K562 (cell line): Measurements from ENCODE around the gene PTK7. TPM values are rescaled to one million over a fixed set of nuclear protein-coding genes. Genes with fewer than 3 reads are reported as not detected.
A peak's percentile ranks its signal among the peaks of the same experiment; 100 is the strongest.

ENCODE experiments used
- ATAC-seq: fragments of 200-7000 bp; cut with Tn5 transposase; 3 replicates; pipeline ENCODE4 v1.9.1; 2020; ENCODE audit warnings: moderate library complexity
- BruUV-seq: library from RNA; stranded (reverse); fragments of 400-500 nt; replicated peaks from 2 replicates; lab custom pipeline; 2021; lab: Mats Ljungman, UMichigan
- CTCF ChIA-PET: fragments of 300-600 bp; formaldehyde crosslinking; extraction: SDS; loops from one replicate; lab custom pipeline; 2021; ENCODE audit warnings: low intra/inter-chr PET ratio; lab: Yijun Ruan, JAX
- POLR2A ChIA-PET: fragments of 300-600, 350-650 bp; sonication (Branson Sonifier 250); formaldehyde crosslinking; extraction: SDS; loops from one replicate; lab custom pipeline; 2021; ENCODE audit warnings: antibody characterized with exemption, inconsistent platforms; lab: Yijun Ruan, JAX
- DNase-seq, 4 experiments: peaks; one replicate each; pipeline versions ENCODE4 v3.0.0 to v3.0.0-alpha.2; 2011 to 2018; ENCODE audit warnings: low spot score in 3 of 4, mixed read lengths in 3 of 4; ENCODE audit errors: extremely low read depth in 1 of 4
- FAIRE-seq: peaks from 2 replicates; lab custom pipeline; 2011; peaks lifted over from hg19 to GRCh38; lab: Jason Lieb, UNC
- H2AFZ ChIP-seq: 2 replicates; pipeline ENCODE4 v1.6.0; 2011; ENCODE audit warnings: low read depth, low read length, control low read depth, inconsistent platforms
- H3K27ac ChIP-seq: fragments of 200-600 bp; 3 replicates; pipeline ENCODE4 v1.8.0; 2011; ENCODE audit warnings: low read depth, mild to moderate bottlenecking, control low read depth, inconsistent platforms, low read length, moderate library complexity, mixed read lengths; ENCODE audit errors: extremely low read depth
- H3K27me3 ChIP-seq, 2 experiments: fragments of 300-600 bp in 1 of 2; 2 replicates in 1 of 2; 3 replicates in 1 of 2; pipeline versions ENCODE4 v1.6.0 to v1.8.0; 2011; ENCODE audit warnings: inconsistent platforms in 2 of 2, low read length in 2 of 2, mild to moderate bottlenecking in 1 of 2, mixed read lengths in 1 of 2, moderate library complexity in 1 of 2; ENCODE audit not compliant: control insufficient read depth in 2 of 2, insufficient read depth in 2 of 2
- H3K36me3 ChIP-seq: fragments of 300-600 bp; 3 replicates; pipeline ENCODE4 v1.8.0; 2011; ENCODE audit warnings: mild to moderate bottlenecking, low read length, inconsistent platforms; ENCODE audit not compliant: control insufficient read depth, insufficient read depth
- H3K4me1 ChIP-seq, 2 experiments: fragments of 200-600 bp in 1 of 2; replicated peaks in 1 of 2; 2 replicates in 1 of 2; 3 replicates in 1 of 2; pipeline versions ENCODE4 v1.5.1 to v1.8.0; 2011; ENCODE audit warnings: inconsistent platforms in 2 of 2, low read length in 2 of 2, mild to moderate bottlenecking in 1 of 2, mixed read lengths in 1 of 2, moderate library complexity in 1 of 2; ENCODE audit not compliant: control insufficient read depth in 2 of 2, insufficient read depth in 2 of 2
- H3K4me2 ChIP-seq: 2 replicates; pipeline ENCODE4 v1.6.1; 2011; ENCODE audit warnings: low read length, control low read depth, inconsistent platforms, mixed read lengths; ENCODE audit not compliant: insufficient read depth
- H3K4me3 ChIP-seq: fragments of 200-600 bp; sonication (generic), shearing (Covaris generic); 2 replicates; pipeline ENCODE4 v1.5.1; 2016; ENCODE audit warnings: control low read depth, inconsistent platforms
- H3K79me2 ChIP-seq: fragments of 200-600 bp; 3 replicates; pipeline ENCODE4 v1.8.0; 2011; ENCODE audit warnings: low read length, inconsistent platforms; ENCODE audit not compliant: control insufficient read depth, insufficient read depth
- H3K9ac ChIP-seq, 2 experiments: 2 replicates each; pipeline versions ENCODE4 v1.6.0 to v1.6.1; 2011; ENCODE audit warnings: low read depth in 2 of 2, low read length in 2 of 2, control low read depth in 1 of 2, inconsistent platforms in 1 of 2, mild to moderate bottlenecking in 1 of 2, mixed read lengths in 1 of 2; ENCODE audit not compliant: insufficient read depth in 1 of 2
- H3K9me1 ChIP-seq: one replicate; pipeline ENCODE4 v1.6.0; 2011; ENCODE audit warnings: inconsistent platforms, mild to moderate bottlenecking, low read length, moderate library complexity; ENCODE audit not compliant: control insufficient read depth, insufficient read depth
- H3K9me3 ChIP-seq: replicated peaks from 2 replicates; pipeline ENCODE4 v1.5.1; 2011; ENCODE audit warnings: low read depth, low read length, inconsistent platforms; ENCODE audit not compliant: control insufficient read depth, insufficient read depth
- H4K20me1 ChIP-seq: replicated peaks from 2 replicates; pipeline ENCODE4 v1.6.1; 2011; ENCODE audit warnings: low read length, inconsistent platforms, mixed read lengths; ENCODE audit not compliant: control insufficient read depth, insufficient read depth
- HDAC2 ChIP-seq: fragments of 450-650 bp; IDR thresholded peaks from 2 replicates; pipeline ENCODE4 v1.6.1; 2016; ENCODE audit warnings: mild to moderate bottlenecking
- NCOA6 ChIP-seq: fragments of 450-650 bp; IDR thresholded peaks from 2 replicates; pipeline ENCODE4 v1.6.1; 2017; ENCODE audit warnings: mild to moderate bottlenecking
- POLR2AphosphoS2 ChIP-seq: IDR thresholded peaks from 2 replicates; pipeline ENCODE4 v1.6.1; 2012; ENCODE audit warnings: low read length, improper control_type of control experiment
- POLR2G ChIP-seq: fragments of 200-400 bp; formaldehyde crosslinking; IDR thresholded peaks from 2 replicates; pipeline ENCODE4 v1.6.1; 2017; ENCODE audit warnings: low read depth, mild to moderate bottlenecking, antibody characterized with exemption, low read length, moderate library complexity
- VEZF1 ChIP-seq: fragments of 200-800 bp; sonication (Bioruptor generic); IDR thresholded peaks from 2 replicates; pipeline ENCODE4 v1.6.1; 2017; ENCODE audit warnings: missing genetic modification characterization, missing compliant biosample characterization
- WGBS: fragments of 100-300 bp; shearing (Covaris generic); methylation state at CpG from one replicate; pipeline ENCODE4 v1.1.6; 2016; ENCODE audit warnings: low coverage, mixed read lengths; ENCODE audit not compliant: insufficient coverage; ENCODE audit errors: missing lambda C conversion rate; 5-methylcytosine and 5-hydroxymethylcytosine counted together
- in situ Hi-C: fragments of 300-500 bp; cut with MboI; formaldehyde crosslinking; loops from 4 replicates; pipeline ENCODE4 v1.15.0; 2018; ENCODE audit warnings: inconsistent platforms, mixed read lengths
- intact Hi-C: fragments of 100-400 bp; cut with micrococcal nuclease; formaldehyde crosslinking; loops from 2 replicates; pipeline ENCODE4 v1.14.2; 2022
- polyA plus RNA-seq, 8 experiments: library from polyadenylated mRNA; depleted of rRNA in 4 of 8; stranded (reverse) in 5 of 8; unstranded in 3 of 8; fragments of >200 nt; fragmentation: Nextera tagmentation in 2 of 8; fragmentation: Illumina TruSeq in 1 of 8; extraction: Ambion mirVana in 2 of 8; extraction: Trizol in 1 of 8; gene quantifications; 2 replicates each; pipeline versions ENCODE4 v1.2.1 to v1.2.3, GENCODE V29; 2011 to 2014; ENCODE audit warnings: inconsistent platforms in 1 of 8, missing spikeins in 1 of 8
- total RNA-seq, 7 experiments: library from RNA; depleted of rRNA in 6 of 7; stranded (reverse); fragments of >200 nt in 6 of 7; fragmentation: Illumina TruSeq in 2 of 7; extraction: Trizol in 2 of 7; gene quantifications; 2 replicates each; pipeline versions ENCODE4 v1.2.1 to v1.2.3, GENCODE V29; 2011 to 2021; ENCODE audit warnings: low replicate concordance in 1 of 7

Gene PTK7
- total and polyA plus RNA-seq, 9 of the 15 experiments (the other 6 are each of a cell fraction or from before 2014, with no cell fraction given): 0.20 to 6.8 (median 4.2) TPM

GRCh38 chr6:43180058-43180457 is 103.9 kb downstream of the PTK7 start:
- peak overlapping the region in 1 of 2 experiments; percentile 82; a peak in 2 of 4 replicates for H3K9ac ChIP-seq
- no peak overlapping the region for H2AFZ ChIP-seq
- peaks cover 38 to 56% of the 10 kb centered on the region in 2 experiments for H3K4me1 ChIP-seq
- DNase-seq: peak; percentile 34 to 50 (median 44)
- peak overlapping the region; percentile 85; the same call in 1 of the 3 replicates for H3K27ac ChIP-seq
- H4K20me1 ChIP-seq: peaks cover 6% of the 10 kb centered on the region; the same call in 1 of the 2 replicates
- no peak for FAIRE-seq
- CTCF ChIA-PET: no interaction called here
- H3K4me2 ChIP-seq: no peak overlapping the region
- TF ChIP-seq VEZF1 (CRISPR knock-in tag) (peak; percentile 39; the same call in 1 of the 2 replicates), POLR2G (peak; percentile 45; the same call in 1 of the 2 replicates), NCOA6 (no peak), POLR2AphosphoS2 (peak; percentile 52; the same call in 1 of the 2 replicates), HDAC2 (no peak)
- H3K27me3 ChIP-seq: no peaks in the 10 kb centered on the region
- peaks cover 3% of the 10 kb centered on the region for H3K9me1 ChIP-seq
- H3K79me2 ChIP-seq: peaks cover 34% of the 10 kb centered on the region
- in situ Hi-C loops: no loop called here
- peak; percentile 5; the same call in 2 of the 3 replicates for ATAC-seq
- WGBS: 50% methylated on average over 4 of the region's 7 CpGs
- H3K9me3 ChIP-seq: no peaks in the 10 kb centered on the region
- H3K4me3 ChIP-seq: no peak overlapping the region
- intact Hi-C loops: no loop called here
- POLR2A ChIA-PET: interaction anchor here (0.6 to 4.0 kb wide), 8 partner anchors 8 to 58 kb away, joined by 3 to 40 read pairs (median 5); partner anchors contain the start of genes DNPH1 and SRF
- H3K36me3 ChIP-seq: peaks cover 61% of the 10 kb centered on the region
- BruUV-seq: no TSS peak
